Measurements from ENCODE around the gene MXRA7.

MXRA7 gene

DNA sequence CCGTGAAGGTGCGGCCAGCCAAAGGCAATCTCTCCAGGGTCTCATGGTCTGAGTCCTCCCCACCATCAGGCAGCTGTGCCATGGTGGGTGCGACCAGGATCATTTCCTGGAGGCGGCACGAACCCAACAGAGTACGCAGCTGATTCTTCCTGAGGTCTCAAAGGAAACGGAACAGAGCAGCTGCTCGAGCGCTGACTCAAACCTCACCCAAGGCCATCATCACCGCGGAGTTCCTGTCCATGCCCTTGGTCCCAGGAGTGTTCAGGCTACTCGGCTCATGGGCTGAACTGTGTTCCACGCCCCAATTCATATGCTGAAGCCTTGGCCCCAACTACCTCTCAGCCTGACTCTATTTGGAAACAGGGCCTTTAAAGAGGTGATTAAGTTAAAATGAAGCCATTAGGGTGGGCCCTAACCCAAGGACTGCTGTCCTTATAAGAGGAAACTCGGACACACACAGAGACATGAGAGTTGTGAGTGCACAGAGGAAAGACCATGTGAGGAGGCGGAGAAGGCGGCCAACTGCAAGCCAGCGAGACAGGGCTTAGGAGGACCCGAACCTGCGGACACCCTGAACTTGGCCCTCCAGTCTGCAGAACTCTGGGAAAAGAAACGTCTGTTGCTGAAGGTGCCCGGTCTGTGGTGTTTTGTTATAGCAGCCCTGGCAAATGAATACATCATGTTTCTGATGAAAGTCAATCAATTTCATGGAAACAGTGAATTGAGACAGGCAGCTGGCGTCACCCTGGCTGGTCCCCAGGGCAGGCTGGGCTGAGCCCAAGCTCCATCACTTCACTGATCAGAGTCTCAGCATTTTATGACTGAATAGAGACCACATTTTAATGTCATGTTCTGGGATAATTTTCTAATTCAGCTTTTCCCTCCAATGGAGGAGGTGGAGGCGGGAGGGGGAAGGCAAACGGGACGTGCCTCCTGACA, 13.7 kb downstream of the MXRA7 start:
- no peak overlapping the region for H3K4me3 ChIP-seq (ENCODE audit: low read depth, low read length)

DNA sequence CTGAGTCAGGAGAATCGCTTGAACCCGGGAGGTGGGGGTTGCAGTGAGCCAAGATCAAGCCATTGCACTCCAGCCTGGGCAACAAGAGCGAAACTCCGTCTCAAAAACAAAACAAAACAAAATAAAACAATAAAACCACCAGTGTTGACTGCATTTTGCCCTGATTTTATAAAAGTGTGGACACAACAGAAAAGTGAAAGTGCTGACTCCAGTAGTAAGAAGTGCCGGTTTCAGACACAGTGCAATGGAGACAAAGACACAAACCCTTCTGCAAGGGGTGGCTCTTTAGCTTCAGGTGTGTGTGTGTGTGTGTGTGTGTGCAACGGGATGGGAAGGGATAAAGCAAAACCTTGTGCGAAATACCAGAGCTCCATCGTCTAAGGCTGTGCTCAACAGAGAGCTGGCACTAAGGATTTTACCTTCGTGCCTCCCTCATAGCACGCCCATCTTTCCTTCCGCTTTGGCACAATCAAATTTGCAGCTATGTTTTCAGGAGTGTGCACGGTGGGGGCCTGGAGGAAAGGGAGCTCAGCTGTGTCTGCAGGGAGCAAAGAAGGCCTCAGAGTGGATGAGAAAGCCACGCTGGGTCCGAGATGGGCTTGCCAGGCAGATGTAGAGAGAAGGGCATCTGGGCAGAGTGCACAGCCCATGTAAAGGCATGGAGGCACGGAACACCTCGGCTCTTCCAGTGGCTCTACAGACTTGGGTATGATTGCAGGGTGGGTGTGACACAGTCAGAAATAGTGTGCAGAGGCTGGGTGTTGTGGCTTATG, 15.5 kb downstream of the MXRA7 start:
- no peak overlapping the region for H3K4me3 ChIP-seq (ENCODE audit: low read depth, low read length)

GRCh38 chr17:76691379-76692191, 19.2 kb downstream of the MXRA7 start:
- H3K4me3 ChIP-seq (ENCODE audit: low read depth, low read length) = no peak overlapping the region

- no peak overlapping the region for H3K4me3 ChIP-seq (ENCODE audit: low read depth, low read length)
Measured at GRCh38 chr17:76690596-76691280, 20.0 kb downstream of the MXRA7 start.

DNA sequence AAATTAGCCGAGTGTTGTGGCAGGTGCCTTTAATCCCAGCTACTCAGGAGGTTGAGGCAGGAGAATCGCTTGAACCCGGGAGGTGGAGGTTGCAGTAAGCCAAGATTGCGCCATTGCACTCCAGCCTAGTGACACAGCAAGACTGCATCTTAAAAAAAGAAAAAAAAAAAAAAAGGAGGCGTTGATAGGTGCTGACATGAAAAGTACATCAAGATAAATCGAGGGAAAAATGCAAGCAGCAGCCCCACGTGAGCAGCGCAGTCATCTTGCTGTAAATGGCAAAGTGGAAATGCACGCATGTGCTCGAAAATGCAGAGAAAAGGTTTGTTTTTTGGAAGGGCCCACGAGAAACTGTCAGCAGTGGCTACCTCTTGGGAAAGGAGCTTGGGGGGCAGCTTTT, 20.9 kb downstream of the MXRA7 start:
- H3K4me3 ChIP-seq (ENCODE audit: low read depth, low read length) = no peak overlapping the region

- no peak overlapping the region for H3K4me3 ChIP-seq (ENCODE audit: low read depth, low read length)
Measured at GRCh38 chr17:76688165-76688622, 22.6 kb downstream of the MXRA7 start.

DNA sequence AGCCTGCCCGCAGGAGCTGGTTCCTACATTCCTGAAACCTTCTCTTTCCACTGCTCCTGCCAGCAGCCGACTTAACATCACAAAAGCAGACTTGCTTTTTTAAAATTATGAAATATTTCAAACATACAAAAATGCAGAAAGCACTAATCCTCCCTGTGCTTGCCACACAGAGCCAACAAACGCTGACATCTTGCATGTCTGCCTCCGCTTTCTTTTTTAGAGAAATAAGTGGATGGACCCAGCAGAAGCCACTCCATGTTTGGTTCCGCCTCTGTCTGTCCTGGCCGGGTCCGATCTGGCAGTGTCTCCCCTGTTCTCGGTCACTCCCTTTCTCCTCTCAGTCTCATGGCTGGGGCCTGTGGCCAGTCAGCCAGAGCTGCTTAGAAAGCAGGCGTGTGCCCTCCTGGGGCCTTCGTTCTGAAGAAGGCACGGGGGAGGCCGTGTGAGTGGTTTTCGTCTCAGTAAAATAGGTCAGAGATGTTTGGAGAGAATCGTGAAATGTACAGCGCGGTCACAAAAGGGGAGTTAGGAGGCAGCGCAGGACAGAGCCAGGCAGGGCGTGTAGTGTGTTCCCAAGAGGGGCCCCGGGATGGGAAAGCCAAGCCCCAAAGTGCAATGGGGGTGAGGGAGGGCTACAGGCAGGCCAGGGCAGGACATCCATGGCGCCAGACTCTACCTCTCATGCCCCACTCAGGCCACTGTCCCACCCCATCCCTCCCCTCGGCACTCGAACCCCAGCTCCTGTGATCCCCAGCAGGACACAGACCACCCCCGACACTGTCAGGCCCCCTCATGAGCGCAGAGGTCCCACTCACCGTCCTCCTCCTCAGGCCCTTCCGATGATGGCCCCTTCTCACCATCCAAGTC, 23.2 kb downstream of the MXRA7 start:
- H3K4me3 ChIP-seq (ENCODE audit: low read depth, low read length) = no peak overlapping the region

DNA sequence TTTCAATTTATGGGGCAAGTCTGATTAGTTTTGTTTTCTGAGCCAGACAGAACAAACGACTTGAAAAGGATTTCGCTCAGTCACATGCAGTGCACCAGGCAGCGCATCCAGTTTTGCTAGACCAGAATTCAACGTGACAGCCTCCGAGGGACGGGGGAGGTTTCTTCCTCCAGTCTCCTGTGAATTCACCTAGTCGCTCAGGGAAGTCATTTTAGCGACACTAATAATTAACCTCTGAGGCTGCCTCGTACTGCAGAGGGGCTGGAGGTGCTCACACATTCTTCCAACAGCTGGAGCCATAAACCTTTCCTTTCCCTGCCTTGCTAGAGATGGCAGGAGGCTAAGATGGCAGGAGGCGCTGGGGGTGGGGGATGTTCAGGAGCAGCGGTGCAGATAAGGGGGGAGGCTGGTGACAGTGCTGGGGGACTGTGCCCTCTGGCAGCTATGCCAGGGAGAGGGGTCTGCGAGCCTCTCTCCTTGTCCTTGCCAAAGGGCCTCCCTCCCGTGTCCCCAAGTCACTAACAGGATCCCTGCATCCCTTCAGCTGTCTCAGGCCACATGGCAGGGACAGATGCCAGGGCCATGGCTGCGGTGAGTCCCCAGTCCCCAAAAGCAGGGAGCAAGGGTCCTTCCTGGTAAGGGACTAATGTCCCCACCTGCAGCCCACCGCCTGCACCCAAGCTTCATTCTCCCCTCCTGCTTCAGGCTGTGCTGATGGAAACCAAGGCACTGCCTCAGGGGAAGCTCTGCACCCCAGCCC, 24.0 kb downstream of the MXRA7 start:
- no peak overlapping the region for H3K4me3 ChIP-seq (ENCODE audit: low read depth, low read length)

- H3K4me3 ChIP-seq (ENCODE audit: low read depth, low read length) = no peak overlapping the region
Measured at GRCh38 chr17:76685846-76686245, 24.9 kb downstream of the MXRA7 start.

GRCh38 chr17:76685366-76685765, 25.4 kb downstream of the MXRA7 start:
- no peak overlapping the region for H3K4me3 ChIP-seq (ENCODE audit: low read depth, low read length)

GRCh38 chr17:76684756-76685155, 26.0 kb downstream of the MXRA7 start:
- H3K4me3 ChIP-seq (ENCODE audit: low read depth, low read length) = no peak overlapping the region

GRCh38 chr17:76683921-76684745, 26.6 kb downstream of the MXRA7 start:
- no peak overlapping the region for H3K4me3 ChIP-seq (ENCODE audit: low read depth, low read length)

DNA sequence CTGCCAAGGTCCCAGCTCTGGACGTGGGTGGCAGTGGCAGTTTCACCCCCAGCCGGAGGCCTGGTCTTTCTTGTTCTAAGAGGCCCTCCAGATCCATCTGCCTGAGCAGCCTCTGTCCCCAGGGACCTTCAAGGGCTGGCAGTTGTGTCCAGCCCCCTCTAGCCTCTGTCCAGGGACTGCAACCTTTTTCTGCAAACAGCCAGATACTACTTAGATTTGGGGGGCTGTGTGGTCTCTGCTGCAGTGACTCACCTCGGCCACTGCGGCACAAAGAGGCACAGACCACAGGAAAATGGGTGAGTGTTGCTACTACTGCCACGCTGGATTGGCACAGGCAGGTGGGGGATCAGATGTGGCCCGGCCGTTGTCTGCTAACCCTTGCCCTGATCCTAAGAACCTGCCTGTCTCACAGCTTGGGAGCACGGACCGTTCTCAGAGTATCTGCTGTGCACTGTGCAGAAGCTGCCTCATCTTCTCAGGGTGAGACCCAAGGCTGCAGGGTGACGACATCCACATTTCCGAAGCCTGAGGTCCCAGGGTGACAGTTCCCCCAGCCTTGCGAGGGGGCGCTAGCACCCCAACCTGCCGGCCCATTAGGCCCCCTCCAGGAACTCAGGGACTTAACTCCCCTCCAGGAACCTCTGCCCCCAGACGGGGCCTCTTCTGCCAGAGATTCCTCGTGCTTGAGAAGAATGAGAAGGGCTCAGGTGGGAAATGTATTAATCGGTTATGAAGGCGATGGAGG, 27.6 kb downstream of the MXRA7 start:
- no peak overlapping the region for H3K4me3 ChIP-seq (ENCODE audit: low read depth, low read length)

GRCh38 chr17:76682296-76682695, 28.5 kb downstream of the MXRA7 start:
- H3K4me3 ChIP-seq (ENCODE audit: low read depth, low read length) = no peak overlapping the region

DNA sequence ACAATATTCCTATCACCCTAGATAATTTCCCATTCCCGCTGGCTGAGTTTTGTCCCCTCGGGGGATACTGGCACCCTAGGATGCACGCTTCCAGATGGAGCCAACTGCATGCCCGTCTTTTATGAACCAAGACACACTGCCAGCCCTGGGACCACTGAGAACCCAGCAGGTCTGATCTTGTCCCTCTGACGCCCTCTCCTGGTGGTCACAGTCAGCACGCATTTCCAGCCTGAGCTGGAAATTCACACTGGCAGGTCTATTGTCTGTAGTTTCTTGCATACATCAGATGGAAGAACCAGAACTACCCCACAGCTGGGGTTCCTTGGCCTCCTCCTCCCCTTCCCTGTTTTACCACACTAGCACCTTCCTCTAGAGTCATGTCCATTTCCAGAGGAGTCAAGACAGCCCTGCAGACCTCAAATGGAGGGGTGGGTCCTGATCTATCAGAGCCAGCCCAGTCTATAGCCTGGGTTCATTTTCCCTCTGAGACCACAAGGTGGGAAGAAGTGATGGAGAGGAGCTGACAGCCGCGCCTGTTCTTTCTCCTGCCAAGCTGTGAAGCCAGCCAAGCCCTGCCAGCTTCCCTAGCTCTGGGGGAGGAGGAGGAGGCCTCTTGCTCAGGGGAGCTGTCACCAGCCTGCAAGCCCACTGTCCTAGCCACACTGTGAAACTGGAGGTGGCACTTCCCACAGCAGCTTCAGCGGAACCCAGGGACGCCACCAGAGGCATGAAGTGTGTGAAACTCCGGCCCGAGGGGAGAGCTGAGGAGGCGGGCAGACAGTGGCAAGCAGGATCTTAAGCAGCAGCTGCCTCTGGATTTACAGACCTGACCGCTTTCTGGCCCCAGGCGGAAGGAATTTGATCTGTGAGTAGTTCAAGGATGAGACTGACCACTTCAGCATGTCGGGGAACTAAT, 29.3 kb downstream of the MXRA7 start:
- H3K4me3 ChIP-seq (ENCODE audit: low read depth, low read length) = no peak overlapping the region

DNA sequence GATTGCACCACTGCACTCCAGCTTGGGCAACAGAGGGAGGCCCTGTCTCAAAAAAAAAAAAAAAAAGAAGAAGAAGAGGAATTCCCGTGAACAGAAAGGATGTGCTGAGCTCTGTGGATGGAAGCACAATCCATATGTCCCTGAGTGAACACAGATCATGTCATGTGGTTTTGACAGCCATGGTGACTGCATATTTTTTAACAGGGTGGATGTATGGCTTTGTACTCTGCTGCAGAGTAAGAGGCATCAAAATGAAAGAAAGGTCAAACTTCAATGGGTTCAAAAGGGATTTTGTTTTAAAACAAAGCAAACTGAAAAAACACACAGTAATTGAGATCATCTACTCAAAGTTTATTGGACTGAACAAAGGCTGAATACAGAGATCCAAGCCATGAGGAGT, 31.5 kb downstream of the MXRA7 start:
- H3K4me3 ChIP-seq (ENCODE audit: low read depth, low read length) = no peak overlapping the region

Data from iPS-11a (cell line).